ENCODE measurements around the gene HSCB.

GRCh38 chr22:28792491-28793383 lies 50.9 kb downstream of the HSCB start:
- TF ChIP-seq CTCF (IDR thresholded peaks at IDR 0.05) (no peak), POLR2A (IDR thresholded peaks at IDR 0.05) (no peak)

All from Peyer's patch (tissue), 4 donors.